ENCODE measurements around the gene ZBTB26.

- no peak for TF ChIP-seq POLR2A (IDR thresholded peaks at IDR 0.05; ENCODE audit: low read length)
- no peak for TF ChIP-seq GATA1 (IDR thresholded peaks at IDR 0.05; ENCODE audit: low read depth, low read length)
Measured at GRCh38 chr9:122939601-122940000, 8.3 kb upstream of the ZBTB26 start.
